HK-2 (cell line): ENCODE data around the gene DNAJA4.
"Not testable (repeated sequence)": the region's sequence is repeated elsewhere in the genome, so short reads cannot be mapped to it uniquely, and the experiment has no call there.

Source experiments
- DNase-seq: peaks from one replicate; pipeline ENCODE4 v3.0.0-alpha.2; 2018; ENCODE audit not compliant: unreplicated experiment

Gene DNAJA4

GRCh38 chr15:78244101-78244500, 20.3 kb upstream of the DNAJA4 start:
- DNase-seq, result no peak

DNA sequence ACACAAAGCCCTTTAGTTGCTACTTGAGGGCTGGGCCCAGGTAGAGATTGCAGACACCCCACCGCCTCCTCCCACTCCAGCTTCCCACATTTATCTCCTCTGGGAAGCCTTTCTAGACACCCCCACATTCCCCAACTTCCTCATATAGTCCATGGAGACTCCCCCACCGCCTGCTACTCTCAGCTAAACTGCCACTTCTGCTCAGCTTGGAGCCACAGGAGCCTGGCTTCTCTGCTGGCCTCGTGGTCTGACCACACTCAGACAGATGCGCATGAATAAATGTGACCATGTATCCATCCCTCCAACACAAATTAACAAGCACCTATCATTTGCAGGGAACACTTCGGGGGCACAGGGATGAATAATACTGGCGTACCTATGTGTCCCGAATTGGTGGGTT, 19.5 kb upstream of the DNAJA4 start:
- DNase-seq, result no peak

GRCh38 chr15:78245392-78245791, 19.0 kb upstream of the DNAJA4 start:
- not testable (repeated sequence) for DNase-seq

GRCh38 chr15:78245976-78246620, 18.3 kb upstream of the DNAJA4 start:
- DNase-seq, result not testable (repeated sequence)

- DNase-seq, result no peak
These were observed 16.5 kb upstream of the DNAJA4 start for GRCh38 chr15:78247911-78248310.

GRCh38 chr15:78249131-78249530, 15.2 kb upstream of the DNAJA4 start:
- DNase-seq, result no peak

GRCh38 chr15:78251136-78251535, 13.2 kb upstream of the DNAJA4 start:
- DNase-seq, result no peak

GRCh38 chr15:78255421-78256043, 8.8 kb upstream of the DNAJA4 start:
- DNase-seq, result no peak

DNA sequence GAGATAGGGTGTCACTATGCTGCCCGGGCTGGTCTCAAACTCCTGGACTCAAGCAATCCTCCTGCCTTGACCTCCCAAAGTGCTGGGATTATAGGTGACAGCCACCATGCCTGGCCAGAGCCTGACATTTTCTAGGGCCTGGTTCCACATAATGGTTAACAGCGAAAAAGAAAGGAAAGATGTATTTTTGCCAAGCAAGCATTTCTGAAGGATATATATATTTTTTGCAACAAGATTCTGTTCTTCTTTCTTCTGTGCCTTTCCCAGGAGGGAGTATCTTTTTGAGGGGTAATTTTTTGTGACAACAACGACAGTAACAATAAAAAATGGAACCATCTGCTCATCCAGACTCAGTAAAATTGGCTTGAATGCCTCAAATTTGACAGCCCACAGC, 8.3 kb upstream of the DNAJA4 start:
- DNase-seq, result no peak

- no peak for DNase-seq
These were observed 6.7 kb upstream of the DNAJA4 start for GRCh38 chr15:78257681-78258080.

DNA sequence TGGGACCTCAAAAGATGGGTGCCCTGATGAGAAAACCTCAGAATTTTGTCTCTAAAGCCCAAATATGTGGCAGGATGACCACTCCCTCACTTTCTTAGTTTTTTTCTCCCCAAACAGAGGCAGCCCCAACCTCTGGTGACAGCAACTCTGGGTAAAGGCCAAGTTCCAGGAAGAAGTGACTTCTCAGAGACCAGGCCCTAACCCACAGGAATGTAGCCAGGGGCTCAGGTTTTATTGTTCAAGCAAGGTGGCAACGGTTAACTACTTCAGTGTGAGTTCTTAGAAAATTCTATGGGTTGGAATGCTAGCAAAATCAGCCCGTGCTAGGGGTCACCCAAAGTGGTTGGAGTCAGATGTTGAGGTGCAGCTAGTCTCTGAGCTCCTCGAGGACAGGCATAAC, 5.1 kb upstream of the DNAJA4 start:
- no peak for DNase-seq

DNA sequence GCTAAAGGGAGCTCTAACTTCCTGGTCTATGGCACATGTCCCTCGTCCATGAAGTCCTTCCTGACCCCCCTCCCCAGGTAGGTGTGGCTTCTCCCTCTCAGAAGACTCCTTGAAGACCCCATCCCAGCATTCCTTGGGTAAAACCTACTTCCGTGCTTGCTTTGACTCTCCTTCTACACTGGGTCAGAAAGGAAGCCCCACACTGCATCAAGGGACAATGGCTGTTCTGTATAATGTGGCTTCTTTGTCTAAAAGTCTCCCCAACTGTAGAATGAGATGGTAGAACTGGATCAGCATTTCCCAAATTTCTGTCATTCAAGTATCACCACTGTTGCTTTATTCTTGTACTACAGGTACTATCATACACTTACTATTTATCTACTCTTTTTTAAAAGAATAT, 3.9 kb upstream of the DNAJA4 start:
- DNase-seq, result no peak

- no peak for DNase-seq
These were observed 3.3 kb upstream of the DNAJA4 start for GRCh38 chr15:78261062-78261461.

- DNase-seq, result no peak
These were observed 996 bp upstream of the DNAJA4 start for GRCh38 chr15:78263351-78263781.

- no peak for DNase-seq
These were observed 457 bp upstream of the DNAJA4 start for GRCh38 chr15:78263907-78264303.

DNA sequence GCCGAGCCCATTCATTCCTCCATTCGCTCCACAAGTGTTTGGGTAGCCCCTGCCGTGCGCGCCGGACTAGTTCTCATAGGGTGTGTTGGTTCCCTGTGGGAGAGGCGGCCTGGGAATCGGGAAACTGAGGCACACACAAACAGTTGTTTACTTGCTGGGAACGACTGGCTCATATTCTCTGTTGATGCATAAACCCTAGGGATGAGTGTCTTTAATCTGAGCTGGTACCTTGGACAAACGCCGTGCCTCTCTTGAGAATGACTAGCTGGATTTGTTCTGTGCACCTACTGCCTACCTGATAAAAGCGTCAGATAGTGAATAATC, 737 bp downstream of the DNAJA4 start:
- DNase-seq, result no peak

- DNase-seq, result no peak
These were observed 1.4 kb downstream of the DNAJA4 start for GRCh38 chr15:78265752-78266224.

GRCh38 chr15:78266229-78266628, 1.9 kb downstream of the DNAJA4 start:
- no peak for DNase-seq

- DNase-seq, result no peak
These were observed 2.4 kb downstream of the DNAJA4 start for GRCh38 chr15:78266806-78267205.

DNA sequence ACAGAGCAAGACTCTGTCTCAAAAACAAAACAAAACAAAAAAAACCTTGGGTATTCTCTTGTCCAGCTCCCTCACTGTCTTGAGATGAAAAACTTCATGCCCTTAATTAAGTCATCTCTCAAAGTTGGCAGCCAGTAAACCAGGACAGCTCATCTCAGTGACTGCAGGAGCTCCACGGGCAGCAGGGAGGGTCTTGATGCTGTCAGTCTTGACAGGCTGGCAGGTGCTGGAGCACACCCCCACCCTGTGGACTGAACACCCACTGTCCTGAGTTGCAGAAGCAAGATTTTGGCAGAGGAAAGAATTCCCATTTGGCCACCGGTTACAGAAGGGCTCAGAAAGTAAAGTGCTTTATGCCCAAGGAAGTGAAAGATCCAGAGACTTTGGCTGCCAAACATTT, 8.0 kb downstream of the DNAJA4 start:
- no peak for DNase-seq

- no peak for DNase-seq
These were observed 8.4 kb downstream of the DNAJA4 start for GRCh38 chr15:78272776-78273175.

DNA sequence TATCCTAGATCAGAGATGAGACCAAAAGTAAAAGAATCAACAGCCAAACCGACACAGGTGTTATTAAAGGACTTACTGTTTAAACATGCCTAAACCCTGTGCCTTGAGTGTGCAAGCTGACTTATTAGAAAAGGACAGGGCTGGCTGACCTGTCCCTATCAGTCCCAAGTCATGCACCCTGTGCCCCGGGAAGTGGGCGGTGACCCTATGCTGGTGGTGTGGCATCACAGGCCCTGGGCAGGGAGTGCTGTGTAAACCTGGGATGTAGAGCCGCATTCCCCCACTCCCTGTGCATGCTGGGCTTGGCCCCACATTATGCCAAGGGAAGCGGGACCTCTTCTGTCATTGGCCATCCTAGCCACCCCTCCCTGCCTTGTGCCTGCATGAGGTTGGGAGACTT, 10.6 kb downstream of the DNAJA4 start:
- DNase-seq, result no peak

DNA sequence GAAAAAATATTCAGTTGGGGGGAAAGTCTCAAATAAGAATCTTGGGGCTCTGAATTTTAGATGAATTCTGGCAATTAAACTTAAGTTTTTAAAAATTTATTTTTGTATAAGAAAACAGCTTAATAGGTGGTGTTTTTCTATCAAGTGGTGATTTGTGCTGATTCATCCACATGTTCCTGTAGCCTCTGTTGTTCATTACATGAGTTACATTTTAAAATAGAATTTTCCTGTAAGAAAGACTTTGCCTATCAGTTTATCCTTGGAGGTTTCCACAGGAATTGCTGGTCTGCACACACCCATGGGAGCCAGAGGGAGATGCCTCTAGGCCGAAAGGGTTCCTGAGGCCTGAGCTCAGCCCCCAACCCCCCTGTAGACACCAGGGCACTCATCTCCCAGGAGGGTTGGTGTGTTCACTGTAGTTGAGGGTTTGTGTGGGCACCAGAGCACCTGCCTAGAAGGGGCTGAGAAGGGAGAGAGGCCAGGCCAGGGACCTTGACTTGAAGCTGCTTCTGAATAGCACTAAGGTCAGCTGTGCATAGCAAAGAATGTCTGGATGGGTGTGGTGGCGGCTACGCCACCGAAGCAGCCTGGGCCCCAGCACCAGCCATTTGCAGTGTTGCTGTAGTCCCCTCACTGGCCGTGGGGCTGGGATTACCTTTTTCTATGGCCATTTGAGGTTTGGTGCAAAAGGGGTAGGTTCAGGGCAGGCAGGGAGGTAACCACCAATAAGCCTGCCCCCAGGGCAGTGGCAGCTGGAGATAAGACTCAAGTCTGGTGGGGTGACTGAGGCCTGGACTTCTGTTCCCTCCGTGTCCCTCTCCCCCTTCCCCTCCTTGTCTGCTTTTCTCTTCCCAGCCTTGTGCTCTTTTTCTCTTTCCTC, 11.9 kb downstream of the DNAJA4 start:
- no peak for DNase-seq
